GM12891 (cell line): ENCODE results near the gene FA2H.

Source experiments
- POLR2A ChIP-seq: IDR thresholded peaks from 2 replicates; pipeline ENCODE4 v1.6.1; 2011; ENCODE audit warnings: low read depth, low read length, control low read depth
- POLR2AphosphoS5 ChIP-seq: IDR thresholded peaks from 2 replicates; pipeline ENCODE4 v1.6.1; 2011; ENCODE audit warnings: low read depth, low read length, control low read depth
- POU2F2 ChIP-seq: IDR thresholded peaks from 2 replicates; pipeline ENCODE4 v1.6.1; 2011; ENCODE audit warnings: low read depth, mild to moderate bottlenecking, control low read depth, low read length, moderate library complexity
- SPI1 ChIP-seq: IDR thresholded peaks from 2 replicates; pipeline ENCODE4 v1.6.1; 2011; ENCODE audit warnings: low read depth, low read length, control low read depth
- TAF1 ChIP-seq: IDR thresholded peaks from 2 replicates; pipeline ENCODE4 v1.6.1; 2011; ENCODE audit warnings: low read depth, low read length, control low read depth

GRCh38 chr16:74738113-74738541, 36.5 kb downstream of the FA2H start:
- TF ChIP-seq POLR2AphosphoS5 (no peak), POLR2A (no peak), TAF1 (no peak), POU2F2 (no peak), SPI1 (no peak)
